GM19043 (cell line): ENCODE results near the gene FAM110D.

Experiments
- ATAC-seq: cut with Tn5 transposase; IDR thresholded peaks from one replicate; pipeline ENCODE4 v1.9.1; 2021; ENCODE audit warnings: low read depth; ENCODE audit not compliant: unreplicated experiment

Gene FAM110D

GRCh38 chr1:26181586-26182382 is 22.9 kb downstream of the FAM110D start:
- no peak for ATAC-seq

GRCh38 chr1:26182383-26182696 is 23.5 kb downstream of the FAM110D start:
- no peak for ATAC-seq

- no peak for ATAC-seq
These were observed 25.2 kb downstream of the FAM110D start for GRCh38 chr1:26184086-26184485.

GRCh38 chr1:26184883-26185282 is 26.0 kb downstream of the FAM110D start:
- no peak for ATAC-seq

- ATAC-seq: no peak
These were observed 29.0 kb downstream of the FAM110D start for GRCh38 chr1:26187882-26188281.

- no peak for ATAC-seq
These were observed 29.6 kb downstream of the FAM110D start for GRCh38 chr1:26188477-26188876.

GRCh38 chr1:26189331-26189730 is 30.5 kb downstream of the FAM110D start:
- ATAC-seq: no peak

- ATAC-seq: no peak
These were observed 30.9 kb downstream of the FAM110D start for GRCh38 chr1:26189751-26190275.

GRCh38 chr1:26190373-26190987 is 31.6 kb downstream of the FAM110D start, which contains the start of gene CATSPER4:
CATSPER4 (plus strand) TSS chr1:26190602; CDS start chr1:26190628, 26 bp downstream.
- ATAC-seq: no peak

- ATAC-seq: no peak
These were observed 32.9 kb downstream of the FAM110D start for GRCh38 chr1:26191739-26192138.

- no peak for ATAC-seq
These were observed 36.9 kb downstream of the FAM110D start for GRCh38 chr1:26195805-26196204.

GRCh38 chr1:26197301-26197700 is 38.4 kb downstream of the FAM110D start:
- ATAC-seq: no peak

- no peak for ATAC-seq
These were observed 38.9 kb downstream of the FAM110D start for GRCh38 chr1:26197813-26198212.

GRCh38 chr1:26200413-26200812 is 41.5 kb downstream of the FAM110D start:
- ATAC-seq: no peak

GRCh38 chr1:26203642-26204318 is 44.9 kb downstream of the FAM110D start:
- ATAC-seq: no peak

- ATAC-seq: no peak
These were observed 51.4 kb downstream of the FAM110D start for GRCh38 chr1:26210147-26210870.

- no peak for ATAC-seq
These were observed 53.8 kb downstream of the FAM110D start for GRCh38 chr1:26212726-26213125.

- no peak for ATAC-seq
These were observed 54.5 kb downstream of the FAM110D start for GRCh38 chr1:26213335-26213905.
